SU-DHL-6 (cell line): ENCODE results near the gene TTC27.

Experiments
- H2AFZ ChIP-seq: fragments of 200-600 bp; sonication (generic); 2 replicates; pipeline ENCODE4 v1.6.1; 2014; ENCODE audit warnings: low read depth, mild to moderate bottlenecking, moderate library complexity, mixed read lengths, antibody characterized with exemption, low read length; ENCODE audit not compliant: severe bottlenecking
- H3F3A ChIP-seq: fragments of 200-600 bp; shearing (Covaris generic); 2 replicates; pipeline ENCODE4 v1.6.0; 2016; ENCODE audit warnings: antibody characterized with exemption, mild to moderate bottlenecking; ENCODE audit not compliant: insufficient read depth
- H3K27ac ChIP-seq: fragments of 200-600 bp; sonication (generic); 2 replicates; pipeline ENCODE4 v1.5.1; 2016; ENCODE audit warnings: low read depth, mild to moderate bottlenecking, low read length, moderate library complexity, mixed read lengths
- H3K27me3 ChIP-seq: fragments of 200-600 bp; sonication (generic), shearing (Covaris generic); 2 replicates; pipeline ENCODE4 v1.6.0; 2014; ENCODE audit warnings: mild to moderate bottlenecking, low read length
- H3K36me3 ChIP-seq: fragments of 200-600 bp; sonication (generic); 2 replicates; pipeline ENCODE4 v1.6.1; 2014; ENCODE audit warnings: mild to moderate bottlenecking, low read length, mixed read lengths
- H3K4me2 ChIP-seq: fragments of 300-600, 200-600 bp; shearing (Covaris generic), sonication (generic); 2 replicates; pipeline ENCODE4 v1.6.0; 2014; ENCODE audit warnings: low read length, low read depth, mild to moderate bottlenecking; ENCODE audit not compliant: poor library complexity, severe bottlenecking
- H3K4me3 ChIP-seq: fragments of 200-600 bp; sonication (generic); 2 replicates; pipeline ENCODE4 v1.5.1; 2014; ENCODE audit warnings: antibody characterized with exemption, low read length, mild to moderate bottlenecking, mixed read lengths; ENCODE audit not compliant: insufficient read depth, poor library complexity, severe bottlenecking
- H3K79me2 ChIP-seq: fragments of 200-600 bp; sonication (generic); 2 replicates; pipeline ENCODE4 v1.6.1; 2014; ENCODE audit warnings: mild to moderate bottlenecking, low read length, moderate library complexity; ENCODE audit not compliant: insufficient read depth
- H3K9ac ChIP-seq: fragments of 200-600 bp; sonication (generic); 2 replicates; pipeline ENCODE4 v1.7.0; 2014; ENCODE audit warnings: mild to moderate bottlenecking, low read length
- H3K9me2 ChIP-seq: fragments of 200-600 bp; sonication (generic); replicated peaks from 2 replicates; pipeline ENCODE4 v1.6.1; 2014; ENCODE audit warnings: low read length; ENCODE audit not compliant: insufficient read depth
- H3K9me3 ChIP-seq: fragments of 200-600 bp; sonication (generic); 2 replicates; pipeline ENCODE4 v1.6.1; 2014; ENCODE audit warnings: low read length, mixed read lengths; ENCODE audit not compliant: insufficient read depth
- H4K20me1 ChIP-seq: fragments of 200-600 bp; sonication (generic); 2 replicates; pipeline ENCODE4 v1.6.1; 2014; ENCODE audit warnings: low read depth, mild to moderate bottlenecking, antibody characterized with exemption, low read length, moderate library complexity, mixed read lengths
- EZH2phosphoT487 ChIP-seq: fragments of 200-600 bp; sonication (generic), shearing (Covaris generic); conservative IDR thresholded peaks from 2 replicates; pipeline ENCODE4 v1.6.1; 2018; ENCODE audit warnings: mild to moderate bottlenecking, antibody characterized with exemption, low read length, moderate library complexity, mixed read lengths
- TF ChIP-seq, protein P1 (sequence below): fragments of 200-600 bp; sonication (generic); IDR thresholded peaks from one replicate; pipeline ENCODE4 v1.5.1; 2017; ENCODE audit warnings: antibody characterized with exemption, mild to moderate bottlenecking, low read length, moderate library complexity; ENCODE audit not compliant: insufficient read depth, poor library complexity, severe bottlenecking

The TTC27 gene

GRCh38 chr2:32688541-32688940 is 60.7 kb downstream of the TTC27 start:
- Histone ChIP-seq H2AFZ (no peak overlapping the region), H3K4me2 (no peak overlapping the region)

DNA sequence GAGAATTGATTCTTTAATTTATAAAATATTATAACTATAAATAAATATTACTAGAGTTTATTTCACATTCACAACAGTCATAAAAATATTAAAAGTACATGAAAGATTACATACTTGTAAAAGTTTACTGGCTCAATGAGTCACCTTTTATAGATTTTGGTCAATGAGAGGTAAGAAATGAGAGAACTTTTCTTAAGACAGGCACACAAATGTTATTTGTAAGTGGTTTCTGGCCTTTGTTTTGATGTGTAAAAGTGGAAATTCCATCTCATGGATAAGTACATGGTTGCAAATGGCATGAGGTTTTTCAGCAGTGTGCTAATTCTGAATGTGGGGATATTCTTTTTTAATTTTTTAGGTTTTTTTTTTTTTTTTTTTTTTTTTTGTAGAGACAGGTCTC is 63.8 kb downstream of the TTC27 start:
- Histone ChIP-seq H3K9me2 (no peaks in the 10 kb centered on the region), H3K36me3 (no peaks in the 10 kb centered on the region), H3K27ac (no peak overlapping the region), H3F3A (peaks cover 8% of the 10 kb centered on the region; the same call in 1 of the 2 replicates), H3K27me3 (no peaks in the 10 kb centered on the region), H3K4me3 (no peak overlapping the region), H3K79me2 (no peaks in the 10 kb centered on the region), H3K9ac (no peak overlapping the region), H2AFZ (no peak overlapping the region), H3K4me2 (no peak overlapping the region), H4K20me1 (no peaks in the 10 kb centered on the region), H3K9me3 (no peaks in the 10 kb centered on the region)
- TF ChIP-seq, protein P1, sequence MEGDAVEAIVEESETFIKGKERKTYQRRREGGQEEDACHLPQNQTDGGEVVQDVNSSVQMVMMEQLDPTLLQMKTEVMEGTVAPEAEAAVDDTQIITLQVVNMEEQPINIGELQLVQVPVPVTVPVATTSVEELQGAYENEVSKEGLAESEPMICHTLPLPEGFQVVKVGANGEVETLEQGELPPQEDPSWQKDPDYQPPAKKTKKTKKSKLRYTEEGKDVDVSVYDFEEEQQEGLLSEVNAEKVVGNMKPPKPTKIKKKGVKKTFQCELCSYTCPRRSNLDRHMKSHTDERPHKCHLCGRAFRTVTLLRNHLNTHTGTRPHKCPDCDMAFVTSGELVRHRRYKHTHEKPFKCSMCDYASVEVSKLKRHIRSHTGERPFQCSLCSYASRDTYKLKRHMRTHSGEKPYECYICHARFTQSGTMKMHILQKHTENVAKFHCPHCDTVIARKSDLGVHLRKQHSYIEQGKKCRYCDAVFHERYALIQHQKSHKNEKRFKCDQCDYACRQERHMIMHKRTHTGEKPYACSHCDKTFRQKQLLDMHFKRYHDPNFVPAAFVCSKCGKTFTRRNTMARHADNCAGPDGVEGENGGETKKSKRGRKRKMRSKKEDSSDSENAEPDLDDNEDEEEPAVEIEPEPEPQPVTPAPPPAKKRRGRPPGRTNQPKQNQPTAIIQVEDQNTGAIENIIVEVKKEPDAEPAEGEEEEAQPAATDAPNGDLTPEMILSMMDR = no peak
- TF ChIP-seq EZH2phosphoT487 = no peak

More at GRCh38 chr2:32688541-32688940, 60.7 kb downstream of the TTC27 start:
- no peaks in the 10 kb centered on the region for H3K9me3 ChIP-seq
- peaks cover 8% of the 10 kb centered on the region; the same call in 1 of the 2 replicates for H3F3A ChIP-seq
- TF ChIP-seq, protein P1 = no peak
- no peak for TF ChIP-seq EZH2phosphoT487
- H4K20me1 ChIP-seq = no peaks in the 10 kb centered on the region
- no peak overlapping the region for H3K4me3 ChIP-seq
- no peaks in the 10 kb centered on the region for H3K36me3 ChIP-seq
- no peaks in the 10 kb centered on the region for H3K79me2 ChIP-seq
- no peaks in the 10 kb centered on the region for H3K9me2 ChIP-seq
- no peak overlapping the region for H3K9ac ChIP-seq
- no peaks in the 10 kb centered on the region for H3K27me3 ChIP-seq
- H3K27ac ChIP-seq = no peak overlapping the region

DNA sequence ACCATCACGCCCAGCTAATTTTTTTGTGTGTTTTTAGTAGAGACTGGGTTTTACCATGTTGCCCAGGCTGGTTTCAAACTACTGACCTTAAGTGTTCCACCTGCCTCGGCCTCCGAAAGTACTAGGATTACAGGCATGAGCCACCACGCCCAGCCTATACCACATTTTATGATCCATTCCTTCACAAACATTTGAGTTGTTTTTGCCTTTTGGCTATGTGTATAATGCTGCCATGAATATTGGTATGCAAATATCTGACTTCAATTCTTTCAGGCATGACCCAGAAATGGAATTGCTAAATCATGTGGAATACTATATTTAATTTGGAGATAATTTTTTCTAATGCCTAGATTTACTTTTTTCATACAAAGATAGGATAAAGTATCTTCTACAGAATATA is 68.6 kb downstream of the TTC27 start:
- no peak overlapping the region for H3K4me2 ChIP-seq
- no peak overlapping the region for H3K9ac ChIP-seq
- no peaks in the 10 kb centered on the region for H4K20me1 ChIP-seq
- no peak overlapping the region for H3K27ac ChIP-seq
- no peaks in the 10 kb centered on the region for H3F3A ChIP-seq
- no peaks in the 10 kb centered on the region for H3K36me3 ChIP-seq
- H3K4me3 ChIP-seq = no peak overlapping the region
- H3K27me3 ChIP-seq = no peaks in the 10 kb centered on the region
- H2AFZ ChIP-seq = no peak overlapping the region
- H3K79me2 ChIP-seq = no peaks in the 10 kb centered on the region
- H3K9me3 ChIP-seq = no peaks in the 10 kb centered on the region
- TF ChIP-seq, protein P1 = no peak
- no peak for TF ChIP-seq EZH2phosphoT487
- no peaks in the 10 kb centered on the region for H3K9me2 ChIP-seq

DNA sequence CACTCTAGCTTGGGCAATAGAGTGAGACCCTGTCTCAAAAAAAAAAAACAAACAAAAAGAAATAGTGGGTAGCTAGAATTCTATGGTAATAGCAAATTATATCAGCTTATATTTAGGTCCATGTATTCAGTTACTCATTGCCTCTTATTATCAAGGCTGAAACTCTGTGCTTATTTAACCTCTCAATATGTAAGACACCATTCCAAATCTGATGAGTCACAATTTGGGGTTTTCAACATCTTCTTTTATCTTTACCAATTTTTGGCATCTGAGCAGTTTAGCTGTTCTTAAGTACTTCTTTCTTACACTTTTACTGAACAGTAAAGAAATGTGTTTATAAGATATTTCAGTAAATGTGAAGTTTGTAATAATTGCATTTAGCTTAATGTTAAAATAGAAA is 69.3 kb downstream of the TTC27 start:
- Histone ChIP-seq H3K9me2 (no peaks in the 10 kb centered on the region), H3K36me3 (no peaks in the 10 kb centered on the region), H3F3A (no peaks in the 10 kb centered on the region), H2AFZ (no peak overlapping the region), H3K9me3 (no peaks in the 10 kb centered on the region), H4K20me1 (no peaks in the 10 kb centered on the region), H3K27ac (no peak overlapping the region), H3K27me3 (no peaks in the 10 kb centered on the region), H3K79me2 (no peaks in the 10 kb centered on the region), H3K4me2 (no peak overlapping the region), H3K9ac (no peak overlapping the region), H3K4me3 (no peak overlapping the region)
- no peak for TF ChIP-seq EZH2phosphoT487
- TF ChIP-seq, protein P1 = no peak
